Heart left ventricle (tissue), 13 donors: ENCODE results near the gene COX8A.

ENCODE experiments used
- POLR2A ChIP-seq, 2 donors: fragments of 450-650 bp; IDR thresholded peaks; one replicate each; pipeline ENCODE4 v1.6.1; 2017; ENCODE audit warnings: antibody characterized with exemption in 2 of 2, mild to moderate bottlenecking in 2 of 2, moderate library complexity in 2 of 2
- TF ChIP-seq, protein P1 (sequence below), 12 donors: fragments of 200-600 bp; sonication (generic) in 4 of 12; IDR thresholded peaks; one replicate each; pipeline versions ENCODE4 v1.5.0 to v1.8.0; 2018 to 2022; ENCODE audit warnings: antibody characterized with exemption in 12 of 12, mild to moderate bottlenecking in 5 of 12
- donor health status: ischemic (EF 13 %, LVEDD 7.1; RV severe dilation, severe dysfunction).
- donor health status: DM: no; HTN: yes; CAD: no.
- donor health status: DM: no; HTN: no; CAD: no.
- donor health status: ischemic (EF 25% LVEDD 6.9; RV normal size, moderate dysfunction).
- donor health status: ischemic (EF 25% LVEDD 5.7; RV mildly dilated, moderate dysfunction).
- donor health status: ischemic (EF 35%, LVEDD 5.7; RV mildly dilated, moderate dysfunction).
- donor health status: nonischemic (EF 11% LVEDD 7.7; RV severe dilation, severe dysfunction).
- donor health status: DM: yes; HTN: yes; CAD: no.
- donor health status: PGD.
- donor health status: ischemic (EF 29% LVEDD 5.4; RV normal size, mild dysfunction).
- donor health status: nonischemic (EF 23%, LVEDD 6.1; RV moderate dilation, normal function).

- TF ChIP-seq POLR2A (IDR thresholded peaks at IDR 0.05): no peak
- TF ChIP-seq, protein P1, sequence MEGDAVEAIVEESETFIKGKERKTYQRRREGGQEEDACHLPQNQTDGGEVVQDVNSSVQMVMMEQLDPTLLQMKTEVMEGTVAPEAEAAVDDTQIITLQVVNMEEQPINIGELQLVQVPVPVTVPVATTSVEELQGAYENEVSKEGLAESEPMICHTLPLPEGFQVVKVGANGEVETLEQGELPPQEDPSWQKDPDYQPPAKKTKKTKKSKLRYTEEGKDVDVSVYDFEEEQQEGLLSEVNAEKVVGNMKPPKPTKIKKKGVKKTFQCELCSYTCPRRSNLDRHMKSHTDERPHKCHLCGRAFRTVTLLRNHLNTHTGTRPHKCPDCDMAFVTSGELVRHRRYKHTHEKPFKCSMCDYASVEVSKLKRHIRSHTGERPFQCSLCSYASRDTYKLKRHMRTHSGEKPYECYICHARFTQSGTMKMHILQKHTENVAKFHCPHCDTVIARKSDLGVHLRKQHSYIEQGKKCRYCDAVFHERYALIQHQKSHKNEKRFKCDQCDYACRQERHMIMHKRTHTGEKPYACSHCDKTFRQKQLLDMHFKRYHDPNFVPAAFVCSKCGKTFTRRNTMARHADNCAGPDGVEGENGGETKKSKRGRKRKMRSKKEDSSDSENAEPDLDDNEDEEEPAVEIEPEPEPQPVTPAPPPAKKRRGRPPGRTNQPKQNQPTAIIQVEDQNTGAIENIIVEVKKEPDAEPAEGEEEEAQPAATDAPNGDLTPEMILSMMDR (IDR thresholded peaks at IDR 0.05): no peak
Measured at GRCh38 chr11:63969461-63969860, 5.0 kb upstream of the COX8A start.
